Smooth muscle cell (in vitro differentiated cells): ENCODE data around the gene FAM110A. TPM values are rescaled to one million over a fixed set of nuclear protein-coding genes. Genes with fewer than 3 reads are reported as not detected.
"Not testable (repeated sequence)": the region's sequence is repeated elsewhere in the genome, so short reads cannot be mapped to it uniquely, and the experiment has no call there.

Source experiments
- DNase-seq: peaks from one replicate; lab custom pipeline; 2025; ENCODE audit not compliant: unreplicated experiment; lab: John Stamatoyannopoulos, UW
- H2AFZ ChIP-seq: fragments of 200-600 bp; sonication (generic); 2 replicates; pipeline ENCODE4 v1.6.0; 2016; ENCODE audit warnings: antibody characterized with exemption, low read depth, mild to moderate bottlenecking
- H3F3A ChIP-seq: fragments of 200-600 bp; sonication (generic); 2 replicates; pipeline ENCODE4 v1.6.0; 2017; ENCODE audit warnings: antibody characterized with exemption, low read depth
- H3K27ac ChIP-seq: fragments of 200-600 bp; sonication (generic); 2 replicates; pipeline ENCODE4 v1.5.1; 2016; ENCODE audit warnings: low read depth, mild to moderate bottlenecking
- H3K27me3 ChIP-seq: fragments of 200-600 bp; sonication (generic); 2 replicates; pipeline ENCODE4 v1.6.1; 2016; ENCODE audit warnings: low read depth, mild to moderate bottlenecking
- H3K36me3 ChIP-seq: fragments of 200-600 bp; sonication (generic); 2 replicates; pipeline ENCODE4 v1.5.1; 2016; ENCODE audit warnings: low read depth
- H3K4me1 ChIP-seq: fragments of 200-600 bp; sonication (generic); 2 replicates; pipeline ENCODE4 v1.5.1; 2016; ENCODE audit warnings: low read depth
- H3K4me2 ChIP-seq: fragments of 200-600 bp; sonication (generic); 2 replicates; pipeline ENCODE4 v1.6.0; 2016; ENCODE audit warnings: mild to moderate bottlenecking
- H3K4me3 ChIP-seq: fragments of 200-600 bp; sonication (generic); 2 replicates; pipeline ENCODE4 v1.5.1; 2016; ENCODE audit warnings: mild to moderate bottlenecking
- H3K79me2 ChIP-seq: fragments of 200-600 bp; sonication (generic); 2 replicates; pipeline ENCODE4 v1.6.0; 2016; ENCODE audit warnings: low read depth, mild to moderate bottlenecking
- H3K9ac ChIP-seq: fragments of 200-600 bp; sonication (generic); 2 replicates; pipeline ENCODE4 v1.6.0; 2016; ENCODE audit warnings: low read depth
- H3K9me3 ChIP-seq: fragments of 200-600 bp; sonication (generic); replicated peaks from 2 replicates; pipeline ENCODE4 v1.5.1; 2016; ENCODE audit warnings: low read depth
- H4K20me1 ChIP-seq: fragments of 200-600 bp; sonication (generic); 2 replicates; pipeline ENCODE4 v1.6.0; 2016; ENCODE audit warnings: low read depth
- WGBS: methylation state at CpG from one replicate; pipeline ENCODE4 v1.1.7; 2016; ENCODE audit warnings: low lambda C conversion rate; 5-methylcytosine and 5-hydroxymethylcytosine counted together
- polyA plus RNA-seq: library from polyadenylated mRNA; unstranded; fragments of >200 nt; fragmentation: Nextera tagmentation; extraction: Ambion mirVana; gene quantifications from 2 replicates; pipeline ENCODE4 v1.2.1, GENCODE V29; 2016
- total RNA-seq: library from RNA; depleted of rRNA; stranded (reverse); fragments of >200 nt; gene quantifications from 2 replicates; pipeline ENCODE4 v1.2.3, GENCODE V29; 2014
- TF ChIP-seq, protein P1 (sequence below): fragments of 200-600 bp; sonication (generic); IDR thresholded peaks from 2 replicates; pipeline ENCODE4 v1.5.1; 2017; ENCODE audit warnings: borderline replicate concordance, mild to moderate bottlenecking, antibody characterized with exemption; ENCODE audit not compliant: insufficient read depth, poor library complexity, severe bottlenecking

FAM110A gene
- total and polyA plus RNA-seq, 2 experiments from 2014 or later: 5.3 to 5.6 TPM

DNA sequence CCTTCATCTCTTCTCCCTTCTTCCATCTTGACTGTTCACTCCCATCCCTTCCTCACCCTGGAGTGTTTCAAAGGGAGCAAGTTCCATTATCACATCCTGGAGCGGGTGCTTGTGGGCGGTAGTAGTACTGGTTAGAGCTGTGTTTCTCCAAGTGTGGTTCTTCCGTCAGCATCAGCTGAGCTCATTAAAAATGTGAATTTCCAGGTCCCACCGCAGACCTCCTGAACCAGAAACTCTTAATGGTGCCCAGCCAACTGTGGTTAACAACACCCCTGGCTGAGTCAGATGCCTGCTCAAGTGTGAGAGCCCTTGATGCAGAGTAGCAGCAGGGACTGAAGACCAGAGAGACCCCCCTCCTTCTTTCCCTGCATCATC, 58.2 kb downstream of the FAM110A start:
- WGBS: 75% methylated on average over 4 of the region's 4 CpGs
- no peak for DNase-seq
- TF ChIP-seq, protein P1, sequence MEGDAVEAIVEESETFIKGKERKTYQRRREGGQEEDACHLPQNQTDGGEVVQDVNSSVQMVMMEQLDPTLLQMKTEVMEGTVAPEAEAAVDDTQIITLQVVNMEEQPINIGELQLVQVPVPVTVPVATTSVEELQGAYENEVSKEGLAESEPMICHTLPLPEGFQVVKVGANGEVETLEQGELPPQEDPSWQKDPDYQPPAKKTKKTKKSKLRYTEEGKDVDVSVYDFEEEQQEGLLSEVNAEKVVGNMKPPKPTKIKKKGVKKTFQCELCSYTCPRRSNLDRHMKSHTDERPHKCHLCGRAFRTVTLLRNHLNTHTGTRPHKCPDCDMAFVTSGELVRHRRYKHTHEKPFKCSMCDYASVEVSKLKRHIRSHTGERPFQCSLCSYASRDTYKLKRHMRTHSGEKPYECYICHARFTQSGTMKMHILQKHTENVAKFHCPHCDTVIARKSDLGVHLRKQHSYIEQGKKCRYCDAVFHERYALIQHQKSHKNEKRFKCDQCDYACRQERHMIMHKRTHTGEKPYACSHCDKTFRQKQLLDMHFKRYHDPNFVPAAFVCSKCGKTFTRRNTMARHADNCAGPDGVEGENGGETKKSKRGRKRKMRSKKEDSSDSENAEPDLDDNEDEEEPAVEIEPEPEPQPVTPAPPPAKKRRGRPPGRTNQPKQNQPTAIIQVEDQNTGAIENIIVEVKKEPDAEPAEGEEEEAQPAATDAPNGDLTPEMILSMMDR: no peak
- Histone ChIP-seq H3K4me1 (no peaks in the 10 kb centered on the region), H3K27ac (no peak overlapping the region), H3K9ac (no peak overlapping the region), H4K20me1 (no peaks in the 10 kb centered on the region), H3K4me2 (no peak overlapping the region), H3K36me3 (no peaks in the 10 kb centered on the region), H3K4me3 (no peak overlapping the region), H3K9me3 (no peaks in the 10 kb centered on the region), H3K27me3 (peaks cover 5% of the 10 kb centered on the region), H3K79me2 (no peaks in the 10 kb centered on the region), H3F3A (no peaks in the 10 kb centered on the region), H2AFZ (no peak overlapping the region)

DNA sequence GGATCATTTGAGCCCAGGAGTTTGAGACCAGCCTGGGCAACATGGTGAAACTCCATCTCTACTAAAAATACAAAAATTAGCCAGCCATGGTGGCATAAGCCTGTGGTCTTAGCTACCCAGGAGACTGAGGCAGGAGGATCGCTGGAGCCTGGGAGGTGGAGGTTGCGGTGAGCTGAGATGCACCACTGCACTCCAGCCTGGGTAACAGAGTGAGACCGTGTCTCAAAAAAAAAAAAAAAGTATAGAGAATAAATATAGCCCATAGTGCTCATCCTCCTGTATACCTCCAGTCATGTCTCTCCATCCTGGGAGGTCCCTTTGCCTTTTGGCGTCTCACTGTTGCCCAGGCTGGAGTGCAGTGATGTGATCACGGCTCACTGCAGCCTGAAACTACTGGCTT, 58.9 kb downstream of the FAM110A start:
- not testable (repeated sequence) for H3K9me3 ChIP-seq, H3K27ac ChIP-seq, H4K20me1 ChIP-seq, H3K9ac ChIP-seq, H3K79me2 ChIP-seq, DNase-seq, H3K4me3 ChIP-seq, H3K27me3 ChIP-seq, H2AFZ ChIP-seq, H3K4me2 ChIP-seq, H3K36me3 ChIP-seq, H3F3A ChIP-seq, H3K4me1 ChIP-seq
- 92% methylated on average over 5 of the region's 5 CpGs for WGBS

Other genes with a start within 250 kb of the FAM110A start
- gene TCF15, start 223.4 kb upstream of the FAM110A start, total RNA-seq: not detected in 2 replicates
- 0.37 TPM in 1 of 2 replicates, not detected in the other for gene TCF15, start 223.4 kb upstream of the FAM110A start, polyA plus RNA-seq
- 24.3 and 27.2 TPM in 2 replicates for gene SRXN1, start 180.5 kb upstream of the FAM110A start, total RNA-seq
- gene SRXN1, start 180.5 kb upstream of the FAM110A start, polyA plus RNA-seq: 26.9 and 32.2 TPM in 2 replicates
- gene SCRT2, start 157.9 kb upstream of the FAM110A start, total RNA-seq: not detected in 2 replicates
- gene SCRT2, start 157.9 kb upstream of the FAM110A start, polyA plus RNA-seq: not detected in 2 replicates
- 0.09 and 0.36 TPM in 2 replicates for gene SLC52A3, start 65.2 kb upstream of the FAM110A start, total RNA-seq
- 0.37 TPM in 1 of 2 replicates, not detected in the other for gene SLC52A3, start 65.2 kb upstream of the FAM110A start, polyA plus RNA-seq
- not detected in 2 replicates for gene ANGPT4, start 82.6 kb downstream of the FAM110A start, total RNA-seq
- 0.04 and 0.39 TPM in 2 replicates for gene ANGPT4, start 82.6 kb downstream of the FAM110A start, polyA plus RNA-seq
- 0.22 and 1.3 TPM in 2 replicates for gene RSPO4, start 168.6 kb downstream of the FAM110A start, total RNA-seq
- 5.0 and 7.5 TPM in 2 replicates for gene RSPO4, start 168.6 kb downstream of the FAM110A start, polyA plus RNA-seq